Measurements from ENCODE around the gene HOXA6.
A peak's percentile ranks its signal among the peaks of the same experiment; 100 is the strongest.

HOXA6 gene

DNA sequence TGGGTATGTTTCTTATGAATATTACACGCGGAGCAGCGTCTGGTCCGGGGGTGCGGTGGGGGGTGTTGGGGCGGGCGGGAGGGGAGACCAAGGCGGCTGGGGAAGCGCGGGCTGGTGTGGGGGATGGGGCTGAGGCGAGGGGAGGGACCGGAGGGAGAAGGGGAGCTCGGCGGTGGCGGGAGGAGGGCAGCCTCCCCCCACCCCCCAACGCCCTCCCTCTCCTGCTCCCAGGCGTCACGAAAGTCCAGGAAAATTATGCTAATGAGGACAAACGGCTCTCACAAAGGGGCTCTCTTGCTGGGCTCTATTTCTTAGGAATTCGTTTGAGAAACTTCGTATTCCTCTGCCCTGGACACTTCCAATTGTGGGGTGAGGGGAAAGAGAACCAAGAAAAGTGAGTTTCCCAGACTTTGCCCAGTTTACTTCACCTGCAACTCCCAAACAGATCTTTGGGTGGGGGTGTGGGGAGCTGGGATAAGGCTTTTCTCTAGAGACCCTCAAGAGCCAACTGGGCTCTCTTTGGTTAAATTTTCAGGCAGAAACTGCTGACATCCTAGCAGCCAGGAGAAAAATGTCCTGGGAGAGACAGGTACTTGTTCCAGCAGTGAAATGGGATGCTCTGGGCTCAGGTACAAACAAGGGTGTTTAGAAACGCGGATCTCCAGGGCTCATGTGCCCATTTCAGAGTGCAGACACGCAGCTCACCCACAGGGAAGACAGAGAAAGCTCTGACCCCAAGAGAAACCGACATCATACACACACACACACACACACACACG, 33.4 kb downstream of the HOXA6 start:
- H3K27ac ChIP-seq (ENCODE audit: insufficient read depth, low read depth, low read length, poor library complexity, severe bottlenecking): no peak overlapping the region
- 1 to 2% methylated on average over 11 to 24 of the region's 26 CpGs for WGBS, 2 experiments

DNA sequence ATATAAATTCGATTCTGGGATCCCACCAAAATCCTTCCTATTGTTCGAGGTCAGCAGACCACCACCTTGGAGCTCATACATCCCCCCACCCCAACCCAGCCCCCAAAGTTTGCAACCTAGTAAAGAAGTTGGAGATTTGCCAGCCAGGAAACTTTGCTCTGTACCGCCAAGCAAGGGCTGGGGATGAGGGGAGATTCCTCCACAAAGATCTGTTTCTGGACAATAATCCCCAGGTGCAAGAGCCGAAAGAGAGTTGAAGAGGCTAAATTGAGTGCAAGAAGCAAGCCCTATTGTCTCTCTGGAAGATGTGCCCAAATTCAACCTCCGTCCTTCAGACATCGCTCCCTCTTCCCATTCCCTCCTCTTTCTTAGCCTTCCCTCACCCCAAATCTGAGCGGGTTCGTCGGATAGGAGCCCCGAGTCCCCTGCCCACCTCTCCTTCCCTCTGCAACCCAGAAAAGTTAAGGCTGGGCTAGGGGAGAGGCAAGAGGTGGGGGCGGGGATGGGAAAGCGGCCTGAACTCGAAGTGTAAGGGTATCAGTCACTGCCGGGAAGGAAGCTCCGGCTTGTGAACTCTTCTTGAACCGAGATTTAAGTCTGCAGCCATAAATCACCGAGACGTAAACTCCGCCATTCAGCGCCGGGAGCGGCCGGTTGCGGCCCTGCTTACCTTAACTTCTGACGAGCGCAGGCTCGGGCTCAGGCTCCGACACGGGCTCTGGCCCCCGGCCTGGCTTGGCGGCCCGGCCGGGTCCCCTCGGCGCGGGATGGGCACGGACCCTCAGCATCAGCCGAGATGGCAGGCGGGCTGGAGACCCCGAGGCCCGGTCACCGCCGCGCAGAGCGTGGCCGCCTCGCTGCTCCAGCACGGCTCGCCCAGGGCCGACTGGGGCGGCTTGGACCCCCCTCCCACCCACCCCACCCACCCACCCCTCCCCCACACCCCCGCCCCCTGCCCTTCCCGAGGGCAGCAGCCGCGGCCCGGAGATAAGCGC, 34.3 kb downstream of the HOXA6 start:
- Histone ChIP-seq H3K27ac (ENCODE audit: insufficient read depth, low read depth, low read length, poor library complexity, severe bottlenecking) (no peak overlapping the region), H3K36me3 (ENCODE audit: control insufficient read depth, insufficient read depth, low read length) (no peaks in the 10 kb centered on the region), H3K27me3 (ENCODE audit: control insufficient read depth, insufficient read depth, low read length, poor library complexity, severe bottlenecking) (peaks cover 99% of the 10 kb centered on the region), H3K9me3 (ENCODE audit: control insufficient read depth, low read length) (no peaks in the 10 kb centered on the region), H3K4me1 (ENCODE audit: control insufficient read depth, insufficient read depth, low read length) (no peaks in the 10 kb centered on the region), H3K4me3 (ENCODE audit: insufficient read depth, low read depth, low read length) (peak overlapping the region; percentile 8)
- 0 to 1% methylated on average over 41 to 52 of the region's 57 CpGs for WGBS, 2 experiments

More for the DNA sequence above, 33.4 kb downstream of the HOXA6 start:
- no peaks in the 10 kb centered on the region for H3K9me3 ChIP-seq (ENCODE audit: control insufficient read depth, low read length)
- H3K36me3 ChIP-seq (ENCODE audit: control insufficient read depth, insufficient read depth, low read length): no peaks in the 10 kb centered on the region
- H3K4me3 ChIP-seq (ENCODE audit: insufficient read depth, low read depth, low read length): no peak overlapping the region
- H3K27me3 ChIP-seq (ENCODE audit: control insufficient read depth, insufficient read depth, low read length, poor library complexity, severe bottlenecking): peaks cover 99% of the 10 kb centered on the region
- H3K4me1 ChIP-seq (ENCODE audit: control insufficient read depth, insufficient read depth, low read length): no peaks in the 10 kb centered on the region

DNA sequence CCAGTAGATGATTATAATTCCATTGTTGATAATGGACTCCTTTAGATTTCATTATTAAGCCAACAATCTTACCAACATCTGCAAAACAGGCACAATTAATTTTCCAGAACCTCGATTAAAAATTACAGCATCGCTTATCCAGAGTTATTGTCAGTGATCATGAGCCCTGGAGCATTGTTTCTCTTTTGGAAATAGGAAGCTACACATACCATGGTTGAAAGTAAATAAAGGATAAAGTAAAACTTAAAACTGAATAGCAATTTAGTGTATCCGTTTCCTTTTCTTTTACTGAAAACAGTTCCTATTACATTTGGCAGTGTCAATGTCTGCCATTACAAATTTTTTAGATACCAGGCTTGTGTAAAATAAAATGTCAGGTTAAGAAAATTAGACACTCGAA, 35.2 kb downstream of the HOXA6 start:
- peaks cover 99% of the 10 kb centered on the region for H3K27me3 ChIP-seq (ENCODE audit: control insufficient read depth, insufficient read depth, low read length, poor library complexity, severe bottlenecking)
- H3K9me3 ChIP-seq (ENCODE audit: control insufficient read depth, low read length): no peaks in the 10 kb centered on the region
- 48 to 57% methylated on average over 2 to 4 of the region's 4 CpGs for WGBS, 2 experiments
- no peak overlapping the region for H3K4me3 ChIP-seq (ENCODE audit: insufficient read depth, low read depth, low read length)
- H3K27ac ChIP-seq (ENCODE audit: insufficient read depth, low read depth, low read length, poor library complexity, severe bottlenecking): no peak overlapping the region
- H3K36me3 ChIP-seq (ENCODE audit: control insufficient read depth, insufficient read depth, low read length): no peaks in the 10 kb centered on the region
- no peaks in the 10 kb centered on the region for H3K4me1 ChIP-seq (ENCODE audit: control insufficient read depth, insufficient read depth, low read length)

DNA sequence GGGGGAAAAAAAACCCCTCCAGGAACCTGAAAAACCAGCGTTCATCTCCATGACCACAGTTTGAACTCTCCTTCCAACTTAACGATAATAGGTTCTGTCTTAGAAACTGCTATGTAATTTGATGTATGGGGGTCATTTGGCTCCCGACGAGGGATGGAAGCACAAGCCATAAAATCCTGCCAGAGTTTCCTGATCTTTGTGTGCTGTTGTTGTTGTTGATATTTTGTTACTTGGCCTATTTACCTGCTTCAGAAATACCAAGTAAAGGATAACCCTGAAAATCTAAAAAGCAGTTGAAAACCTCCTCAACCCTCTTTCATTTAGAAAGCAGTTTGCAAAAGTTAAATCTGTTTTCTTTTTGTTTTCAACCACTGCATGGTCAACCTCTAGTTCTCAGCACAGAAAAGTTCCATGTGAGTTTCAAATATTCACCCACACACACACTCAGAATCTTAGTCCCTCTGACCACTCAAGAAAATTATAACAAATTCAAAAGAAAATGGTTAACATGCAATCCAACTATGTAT, 35.8 kb downstream of the HOXA6 start:
- Histone ChIP-seq H3K27me3 (ENCODE audit: control insufficient read depth, insufficient read depth, low read length, poor library complexity, severe bottlenecking) (peaks cover 99% of the 10 kb centered on the region), H3K9me3 (ENCODE audit: control insufficient read depth, low read length) (no peaks in the 10 kb centered on the region), H3K36me3 (ENCODE audit: control insufficient read depth, insufficient read depth, low read length) (no peaks in the 10 kb centered on the region), H3K4me1 (ENCODE audit: control insufficient read depth, insufficient read depth, low read length) (no peaks in the 10 kb centered on the region), H3K27ac (ENCODE audit: insufficient read depth, low read depth, low read length, poor library complexity, severe bottlenecking) (no peak overlapping the region), H3K4me3 (ENCODE audit: insufficient read depth, low read depth, low read length) (no peak overlapping the region)
- 10 to 12% methylated on average over 3 of the region's 4 CpGs for WGBS, 2 experiments

DNA sequence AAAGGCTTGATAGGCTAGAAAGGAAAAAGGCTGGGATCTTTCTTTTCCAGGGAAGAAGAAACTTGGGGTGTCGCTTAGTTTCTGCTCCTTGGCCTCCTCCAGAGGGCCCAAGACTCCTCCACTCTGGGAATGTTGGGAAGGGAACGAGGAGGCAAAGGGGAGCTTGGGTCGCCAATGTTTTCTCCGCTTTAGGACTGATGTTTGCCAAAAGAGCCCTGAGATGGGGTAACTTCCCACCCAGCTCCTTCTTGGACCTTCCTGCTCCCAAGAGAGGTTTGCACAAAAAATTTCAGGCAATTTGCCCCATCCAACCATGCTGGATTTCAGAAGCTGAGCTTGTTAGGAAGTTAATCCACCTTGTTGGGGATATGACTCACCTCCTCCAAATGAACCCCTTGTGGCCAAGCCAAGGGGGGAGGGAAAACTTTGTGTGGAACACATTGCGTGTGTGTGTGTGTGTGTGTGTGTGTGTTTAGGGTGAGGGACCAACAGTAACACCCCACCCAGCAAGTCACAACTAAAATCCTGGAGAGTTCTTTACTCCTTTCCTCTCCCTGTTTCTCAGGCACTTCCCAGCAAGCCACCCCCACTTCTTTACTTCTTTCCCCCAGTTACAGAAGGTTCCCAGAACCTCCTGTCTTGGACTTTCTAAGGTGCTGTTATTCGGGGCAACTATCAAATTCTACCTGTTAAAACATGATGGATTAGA, 36.4 kb downstream of the HOXA6 start:
- H3K4me1 ChIP-seq (ENCODE audit: control insufficient read depth, insufficient read depth, low read length): no peaks in the 10 kb centered on the region
- H3K4me3 ChIP-seq (ENCODE audit: insufficient read depth, low read depth, low read length): no peak overlapping the region
- WGBS, 2 experiments: 6 to 9% methylated on average over 4 to 5 of the region's 6 CpGs
- H3K27ac ChIP-seq (ENCODE audit: insufficient read depth, low read depth, low read length, poor library complexity, severe bottlenecking): peak overlapping the region; percentile 39
- H3K27me3 ChIP-seq (ENCODE audit: control insufficient read depth, insufficient read depth, low read length, poor library complexity, severe bottlenecking): peaks cover 99% of the 10 kb centered on the region
- no peaks in the 10 kb centered on the region for H3K9me3 ChIP-seq (ENCODE audit: control insufficient read depth, low read length)
- no peaks in the 10 kb centered on the region for H3K36me3 ChIP-seq (ENCODE audit: control insufficient read depth, insufficient read depth, low read length)

DNA sequence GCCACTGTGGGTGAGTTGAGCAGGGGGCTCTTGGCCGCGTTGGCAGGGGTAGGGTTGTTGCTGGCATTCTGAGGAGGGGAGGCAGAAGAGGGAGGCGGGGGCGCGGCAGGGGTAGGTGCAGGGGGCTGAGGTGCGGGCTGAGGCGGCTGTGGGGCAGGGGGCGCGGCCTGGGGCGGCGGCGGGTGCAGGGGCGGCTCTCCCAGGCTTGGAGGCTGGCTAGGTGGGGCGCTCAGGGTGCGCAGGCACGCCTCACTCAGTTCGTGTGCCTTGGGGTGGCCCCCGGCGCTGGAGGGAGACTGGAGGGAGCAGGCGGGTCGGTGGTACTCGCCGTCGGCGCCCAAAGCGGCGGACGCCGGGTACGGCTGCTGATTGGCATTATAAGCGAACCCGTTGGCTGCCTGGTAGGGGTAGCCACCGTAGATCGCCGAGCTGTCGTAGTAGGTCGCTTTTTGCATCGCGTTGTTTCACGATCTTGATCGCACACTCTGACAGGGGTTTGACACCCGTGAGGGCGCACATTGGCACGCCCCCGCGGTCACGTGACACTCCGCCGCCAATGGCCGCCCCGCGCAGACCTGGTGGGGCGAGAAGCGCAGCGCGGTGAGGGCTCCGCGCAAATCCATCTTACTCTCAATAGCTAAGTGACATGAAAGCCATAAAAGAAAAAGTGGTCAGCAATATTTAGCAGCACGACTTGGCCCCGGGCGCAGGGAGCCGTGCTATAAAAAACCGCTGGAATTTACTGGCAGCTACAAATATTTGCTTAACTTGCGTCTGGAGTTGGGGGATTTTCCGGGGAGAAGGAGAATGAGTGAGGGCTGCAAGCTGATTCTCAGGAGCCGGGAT, 37.2 kb downstream of the HOXA6 start:
- peak overlapping the region; percentile 39 for H3K27ac ChIP-seq (ENCODE audit: insufficient read depth, low read depth, low read length, poor library complexity, severe bottlenecking)
- peaks cover 99% of the 10 kb centered on the region for H3K27me3 ChIP-seq (ENCODE audit: control insufficient read depth, insufficient read depth, low read length, poor library complexity, severe bottlenecking)
- no peaks in the 10 kb centered on the region for H3K36me3 ChIP-seq (ENCODE audit: control insufficient read depth, insufficient read depth, low read length)
- no peaks in the 10 kb centered on the region for H3K4me1 ChIP-seq (ENCODE audit: control insufficient read depth, insufficient read depth, low read length)
- WGBS, 2 experiments: 3% methylated on average over 66 of the region's 66 CpGs
- H3K4me3 ChIP-seq (ENCODE audit: insufficient read depth, low read depth, low read length): no peak overlapping the region
- no peaks in the 10 kb centered on the region for H3K9me3 ChIP-seq (ENCODE audit: control insufficient read depth, low read length)

DNA sequence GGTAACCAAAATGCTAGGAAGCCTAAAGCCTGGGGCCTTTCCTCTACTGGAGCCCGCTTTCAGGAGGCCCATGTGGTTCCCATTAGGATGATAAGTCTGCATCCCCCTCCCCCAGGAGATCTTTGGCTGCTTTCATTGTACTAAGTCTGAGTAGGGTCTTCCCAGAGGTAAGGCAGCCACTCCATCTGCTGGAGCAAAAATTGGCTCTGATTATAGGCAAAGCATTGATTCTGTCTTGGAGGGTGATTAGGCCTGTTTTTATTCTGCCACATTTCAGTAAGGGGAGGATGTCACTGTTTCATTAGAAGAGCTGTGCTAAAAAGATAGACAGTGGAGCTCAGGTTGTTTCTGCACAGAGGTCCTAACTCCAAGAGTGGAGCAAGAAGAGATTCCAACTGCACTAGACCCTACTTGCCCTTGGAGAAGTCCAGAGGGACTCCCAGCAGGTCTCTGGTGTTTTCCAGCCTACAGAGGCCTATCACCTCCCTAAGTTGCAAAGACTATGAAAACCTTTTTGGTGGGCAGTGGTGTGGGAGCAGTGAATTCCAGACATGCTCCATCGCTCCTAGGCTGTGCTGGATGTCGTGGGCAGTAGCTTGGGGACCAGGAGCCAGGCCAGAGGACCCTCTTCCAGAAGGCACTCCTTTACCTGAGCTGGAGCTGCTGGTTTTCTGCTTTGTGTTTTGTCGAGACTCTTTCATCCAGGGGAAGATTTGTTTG, 37.9 kb downstream of the HOXA6 start:
- Histone ChIP-seq H3K9me3 (ENCODE audit: control insufficient read depth, low read length) (no peaks in the 10 kb centered on the region), H3K4me3 (ENCODE audit: insufficient read depth, low read depth, low read length) (no peak overlapping the region), H3K4me1 (ENCODE audit: control insufficient read depth, insufficient read depth, low read length) (no peaks in the 10 kb centered on the region), H3K27ac (ENCODE audit: insufficient read depth, low read depth, low read length, poor library complexity, severe bottlenecking) (no peak overlapping the region), H3K36me3 (ENCODE audit: control insufficient read depth, insufficient read depth, low read length) (no peaks in the 10 kb centered on the region), H3K27me3 (ENCODE audit: control insufficient read depth, insufficient read depth, low read length, poor library complexity, severe bottlenecking) (peaks cover 99% of the 10 kb centered on the region)
- WGBS, 2 experiments: 37 to 44% methylated on average over 4 of the region's 4 CpGs

DNA sequence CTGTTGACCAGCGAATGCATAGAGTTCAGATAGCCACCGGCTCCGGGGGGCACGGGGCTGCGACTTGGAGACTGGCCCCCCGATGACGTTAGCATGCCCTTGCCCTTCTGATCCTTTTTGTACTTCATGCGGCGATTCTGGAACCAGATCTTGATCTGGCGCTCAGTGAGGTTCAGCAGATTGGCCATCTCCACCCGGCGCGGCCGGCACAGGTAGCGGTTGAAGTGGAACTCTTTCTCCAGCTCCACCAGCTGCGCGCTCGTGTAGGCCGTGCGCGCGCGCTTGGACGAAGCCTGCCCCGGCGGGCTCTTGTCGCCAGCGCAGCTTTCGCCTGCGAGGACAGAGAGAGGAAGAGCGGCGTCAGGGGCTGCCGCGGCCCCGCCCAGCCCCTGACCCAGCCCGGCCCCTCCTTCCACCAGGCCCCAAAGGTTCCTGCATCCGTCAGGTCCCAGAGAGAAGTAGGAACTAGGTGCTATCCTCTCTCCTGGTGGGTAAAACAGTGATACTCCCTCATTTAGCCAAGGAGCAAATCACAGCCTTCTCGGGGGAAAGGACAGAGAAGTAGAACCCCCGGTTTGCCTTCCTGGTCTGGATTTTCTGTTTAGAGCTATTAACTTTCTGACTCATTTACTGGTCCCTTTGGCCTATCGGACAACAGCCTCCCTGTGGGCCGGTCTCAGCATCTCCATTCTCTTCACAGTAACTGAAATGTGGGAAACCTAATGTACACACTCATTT, 39.0 kb downstream of the HOXA6 start:
- H3K4me3 ChIP-seq (ENCODE audit: insufficient read depth, low read depth, low read length): no peak overlapping the region
- 3% methylated on average over 41 of the region's 41 CpGs for WGBS, 2 experiments

More for the DNA sequence above, 39.0 kb downstream of the HOXA6 start:
- Histone ChIP-seq H3K27ac (ENCODE audit: insufficient read depth, low read depth, low read length, poor library complexity, severe bottlenecking) (no peak overlapping the region), H3K27me3 (ENCODE audit: control insufficient read depth, insufficient read depth, low read length, poor library complexity, severe bottlenecking) (peaks cover 100% of the 10 kb centered on the region), H3K9me3 (ENCODE audit: control insufficient read depth, low read length) (no peaks in the 10 kb centered on the region), H3K36me3 (ENCODE audit: control insufficient read depth, insufficient read depth, low read length) (no peaks in the 10 kb centered on the region), H3K4me1 (ENCODE audit: control insufficient read depth, insufficient read depth, low read length) (no peaks in the 10 kb centered on the region)
